C4-2B (cell line): ENCODE data around the gene CCL4.

Experiments
- H3K27ac ChIP-seq: fragments of 450-650 bp; 2 replicates; pipeline ENCODE4 v1.5.1; 2017
- ZFX ChIP-seq: fragments of 450-650 bp; IDR thresholded peaks from 2 replicates; pipeline ENCODE4 v1.6.1; 2017
- TF ChIP-seq, protein P1 (sequence below): fragments of 450-650 bp; conservative IDR thresholded peaks from 2 replicates; pipeline ENCODE4 v1.5.1; 2017; ENCODE audit warnings: mild to moderate bottlenecking

Gene CCL4

DNA sequence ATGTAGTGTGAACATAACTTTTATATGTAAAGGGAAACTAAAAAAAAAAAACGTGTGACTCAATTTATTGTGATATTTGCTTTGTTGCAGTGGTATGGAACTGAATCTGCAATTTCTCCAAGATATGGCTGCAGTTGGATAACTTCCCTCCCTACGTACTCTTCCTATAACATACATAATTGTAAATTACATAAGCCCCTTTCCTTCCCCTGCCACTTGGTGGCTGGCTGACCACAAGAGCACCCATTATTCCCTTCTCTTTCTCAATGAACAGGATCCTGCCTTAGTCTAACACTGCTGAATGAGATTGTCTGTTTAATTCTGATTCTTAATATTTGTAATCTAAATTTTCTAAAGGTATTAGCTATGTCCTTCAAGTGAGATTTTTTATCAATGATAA, 27.8 kb downstream of the CCL4 start:
- H3K27ac ChIP-seq, result no peak overlapping the region
- no peak for TF ChIP-seq ZFX
- TF ChIP-seq, protein P1, sequence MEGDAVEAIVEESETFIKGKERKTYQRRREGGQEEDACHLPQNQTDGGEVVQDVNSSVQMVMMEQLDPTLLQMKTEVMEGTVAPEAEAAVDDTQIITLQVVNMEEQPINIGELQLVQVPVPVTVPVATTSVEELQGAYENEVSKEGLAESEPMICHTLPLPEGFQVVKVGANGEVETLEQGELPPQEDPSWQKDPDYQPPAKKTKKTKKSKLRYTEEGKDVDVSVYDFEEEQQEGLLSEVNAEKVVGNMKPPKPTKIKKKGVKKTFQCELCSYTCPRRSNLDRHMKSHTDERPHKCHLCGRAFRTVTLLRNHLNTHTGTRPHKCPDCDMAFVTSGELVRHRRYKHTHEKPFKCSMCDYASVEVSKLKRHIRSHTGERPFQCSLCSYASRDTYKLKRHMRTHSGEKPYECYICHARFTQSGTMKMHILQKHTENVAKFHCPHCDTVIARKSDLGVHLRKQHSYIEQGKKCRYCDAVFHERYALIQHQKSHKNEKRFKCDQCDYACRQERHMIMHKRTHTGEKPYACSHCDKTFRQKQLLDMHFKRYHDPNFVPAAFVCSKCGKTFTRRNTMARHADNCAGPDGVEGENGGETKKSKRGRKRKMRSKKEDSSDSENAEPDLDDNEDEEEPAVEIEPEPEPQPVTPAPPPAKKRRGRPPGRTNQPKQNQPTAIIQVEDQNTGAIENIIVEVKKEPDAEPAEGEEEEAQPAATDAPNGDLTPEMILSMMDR, result peak; percentile 20

- TF ChIP-seq, protein P1, result no peak
- no peak for TF ChIP-seq ZFX
- H3K27ac ChIP-seq, result no peak overlapping the region
Observed at GRCh38 chr17:36131931-36132330, 28.3 kb downstream of the CCL4 start.

- no peak overlapping the region for H3K27ac ChIP-seq
Observed at GRCh38 chr17:36132421-36132831, 28.8 kb downstream of the CCL4 start.

GRCh38 chr17:36133602-36134236, 30.1 kb downstream of the CCL4 start:
- no peak for TF ChIP-seq ZFX
- TF ChIP-seq, protein P1, result no peak
- H3K27ac ChIP-seq, result no peak overlapping the region

More at GRCh38 chr17:36132421-36132831, 28.8 kb downstream of the CCL4 start:
- no peak for TF ChIP-seq ZFX
- TF ChIP-seq, protein P1, result no peak

DNA sequence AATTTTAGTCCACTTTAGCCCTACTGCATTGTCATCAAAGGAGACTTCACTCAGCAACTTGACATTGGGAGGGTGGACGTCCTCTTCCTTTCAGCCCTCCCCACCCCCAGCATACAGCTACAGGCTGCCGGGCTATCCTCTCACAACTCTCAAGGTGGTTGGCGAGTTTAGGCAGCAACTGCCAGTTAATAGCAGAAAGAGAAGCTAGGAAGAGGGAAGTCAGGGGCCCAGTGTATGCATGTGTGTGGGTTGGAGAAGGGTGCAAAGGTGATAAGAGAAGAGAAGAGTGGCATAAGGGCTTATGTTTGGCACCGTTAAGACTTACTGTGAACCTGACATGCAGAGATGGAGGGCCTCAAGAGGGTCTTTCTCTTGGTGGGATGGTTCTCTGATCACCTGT, 31.8 kb downstream of the CCL4 start:
- H3K27ac ChIP-seq, result no peak overlapping the region
- no peak for TF ChIP-seq ZFX
- TF ChIP-seq, protein P1, result no peak

GRCh38 chr17:36136036-36136435, 32.4 kb downstream of the CCL4 start:
- no peak overlapping the region for H3K27ac ChIP-seq
- TF ChIP-seq, protein P1, result no peak
- no peak for TF ChIP-seq ZFX

DNA sequence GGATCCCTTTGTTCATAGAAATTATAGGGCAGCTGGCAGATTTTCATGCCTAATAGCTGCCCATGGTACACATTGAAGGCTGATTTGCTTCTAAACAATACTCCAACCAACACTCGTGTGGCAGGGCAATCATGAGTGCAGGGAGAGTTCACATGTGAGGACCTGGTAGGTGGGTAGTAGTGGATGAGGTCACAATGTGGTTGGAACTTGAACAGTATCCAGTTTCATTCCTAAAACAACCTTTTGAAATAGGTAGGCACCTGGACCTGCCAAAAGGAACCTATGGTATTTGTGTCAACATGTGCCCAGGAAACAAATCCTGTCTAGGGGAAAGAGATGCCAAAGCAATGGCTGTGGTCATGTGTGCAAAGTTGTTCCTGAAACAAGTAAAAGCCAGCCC, 32.8 kb downstream of the CCL4 start:
- TF ChIP-seq, protein P1, result no peak
- no peak for TF ChIP-seq ZFX
- no peak overlapping the region for H3K27ac ChIP-seq
